GM06990 (cell line): ENCODE data around the gene MIER2.

Experiments
- DNase-seq: peaks from one replicate; pipeline ENCODE4 v3.0.0-alpha.2; 2011; ENCODE audit not compliant: insufficient read length; ENCODE audit errors: extremely low read depth
- H3K27me3 ChIP-seq: replicated peaks from 2 replicates; pipeline ENCODE4 v1.6.0; 2011; ENCODE audit warnings: low read length; ENCODE audit not compliant: control insufficient read depth, insufficient read depth
- H3K36me3 ChIP-seq: 2 replicates; pipeline ENCODE4 v1.5.1; 2011; ENCODE audit warnings: low read length; ENCODE audit not compliant: control insufficient read depth, insufficient read depth
- H3K4me3 ChIP-seq: replicated peaks from 2 replicates; pipeline ENCODE4 v1.5.1; 2011; ENCODE audit warnings: low read depth, mild to moderate bottlenecking, control low read depth, low read length
- CTCF ChIP-seq: IDR thresholded peaks from 2 replicates; pipeline ENCODE4 v1.5.1; 2011; ENCODE audit warnings: low read length, control low read depth, mild to moderate bottlenecking, inconsistent platforms; ENCODE audit not compliant: insufficient read depth, poor library complexity, severe bottlenecking

The MIER2 gene

GRCh38 chr19:343451-343931 is 1.1 kb downstream of the MIER2 start:
- H3K27me3 ChIP-seq, result no peaks in the 10 kb centered on the region

GRCh38 chr19:342801-343421 is 1.7 kb downstream of the MIER2 start:
- no peaks in the 10 kb centered on the region; the same call in 1 of the 2 replicates for H3K36me3 ChIP-seq
- peak overlapping the region; percentile 64; the same call in 1 of the 2 replicates for H3K4me3 ChIP-seq
- no peak for TF ChIP-seq CTCF
- no peak for DNase-seq
- H3K27me3 ChIP-seq, result no peaks in the 10 kb centered on the region

More at GRCh38 chr19:343451-343931, 1.1 kb downstream of the MIER2 start:
- H3K4me3 ChIP-seq, result peak overlapping the region; percentile 64
- no peaks in the 10 kb centered on the region; the same call in 1 of the 2 replicates for H3K36me3 ChIP-seq
- TF ChIP-seq CTCF, result no peak
- no peak for DNase-seq

GRCh38 chr19:342128-342455 is 2.5 kb downstream of the MIER2 start:
- Histone ChIP-seq H3K4me3 (no peak overlapping the region), H3K27me3 (no peaks in the 10 kb centered on the region), H3K36me3 (no peaks in the 10 kb centered on the region; the same call in 1 of the 2 replicates)
- TF ChIP-seq CTCF, result no peak
- DNase-seq, result no peak

- Histone ChIP-seq H3K36me3 (no peaks in the 10 kb centered on the region; the same call in 1 of the 2 replicates), H3K4me3 (no peak overlapping the region), H3K27me3 (no peaks in the 10 kb centered on the region)
- TF ChIP-seq CTCF, result no peak
- no peak for DNase-seq
Observed at GRCh38 chr19:341386-342127, 3.0 kb downstream of the MIER2 start.

GRCh38 chr19:340620-341385 is 3.8 kb downstream of the MIER2 start:
- Histone ChIP-seq H3K4me3 (no peak overlapping the region), H3K27me3 (no peaks in the 10 kb centered on the region), H3K36me3 (no peaks in the 10 kb centered on the region; the same call in 1 of the 2 replicates)
- no peak for TF ChIP-seq CTCF
- DNase-seq, result no peak
